Endothelial cell of umbilical vein (primary cell): ENCODE results near the gene FOXB1. TPM values are rescaled to one million over a fixed set of nuclear protein-coding genes. Genes with fewer than 3 reads are reported as not detected.

Source experiments
- BruUV-seq: library from RNA; stranded (reverse); fragments of 400-500 nt; replicated peaks from 2 replicates; lab custom pipeline; 2021; lab: Mats Ljungman, UMichigan
- CTCF ChIA-PET: fragments of 300-600, 350-600 bp; sonication (Branson Sonifier 250); formaldehyde crosslinking; loops from one replicate; lab custom pipeline; 2021; ENCODE audit warnings: antibody characterized with exemption, inconsistent platforms; lab: Charles Lee
- POLR2A ChIA-PET: fragments of 300-600, 350-600 bp; sonication (Branson Sonifier 250); formaldehyde crosslinking; loops from one replicate; lab custom pipeline; 2021; ENCODE audit warnings: antibody characterized with exemption, inconsistent platforms; lab: Charles Lee
- DNase-seq: peaks from one replicate; pipeline ENCODE4 v3.0.0-alpha.2; 2011; ENCODE audit warnings: low read depth, low spot score
- FAIRE-seq: peaks from 2 replicates; lab custom pipeline; 2011; peaks lifted over from hg19 to GRCh38; lab: Jason Lieb, UNC
- H2AFZ ChIP-seq: 2 replicates; pipeline ENCODE4 v1.6.0; 2012; ENCODE audit warnings: low read depth, low read length, control low read depth, inconsistent platforms
- H3K27ac ChIP-seq: 2 replicates; pipeline ENCODE4 v1.5.1; 2011; ENCODE audit warnings: low read depth, mild to moderate bottlenecking, control low read depth, low read length, moderate library complexity; ENCODE audit not compliant: insufficient read depth
- H3K27me3 ChIP-seq, 2 experiments: 2 replicates each; pipeline versions ENCODE4 v1.6.0 to v1.6.1; 2011; ENCODE audit warnings: low read length in 2 of 2, mixed read lengths in 1 of 2; ENCODE audit not compliant: control insufficient read depth in 2 of 2, insufficient read depth in 2 of 2
- H3K36me3 ChIP-seq, 2 experiments: 2 replicates in 1 of 2; 3 replicates in 1 of 2; pipeline ENCODE4 v1.5.1; 2011; ENCODE audit warnings: low read length in 2 of 2, mild to moderate bottlenecking in 1 of 2, moderate library complexity in 1 of 2; ENCODE audit not compliant: control insufficient read depth in 2 of 2, insufficient read depth in 2 of 2; ENCODE audit errors: extremely low read depth in 1 of 2
- H3K4me1 ChIP-seq: 3 replicates; pipeline ENCODE4 v1.5.1; 2011; ENCODE audit warnings: mild to moderate bottlenecking, low read length; ENCODE audit not compliant: control insufficient read depth, insufficient read depth; ENCODE audit errors: extremely low read depth
- H3K4me2 ChIP-seq: 2 replicates; pipeline ENCODE4 v1.6.1; 2011; ENCODE audit warnings: low read length, control low read depth, mixed read lengths; ENCODE audit not compliant: insufficient read depth
- H3K4me3 ChIP-seq, 3 experiments: fragments of 200-600 bp in 1 of 3; sonication (generic), shearing (Covaris generic) in 1 of 3; replicated peaks in 1 of 3; 2 replicates each; pipeline ENCODE4 v1.5.1; 2011 to 2016; ENCODE audit warnings: control low read depth in 3 of 3, low read length in 3 of 3, mild to moderate bottlenecking in 2 of 3, inconsistent platforms in 1 of 3, low read depth in 1 of 3, moderate library complexity in 1 of 3; ENCODE audit not compliant: insufficient read depth in 1 of 3
- H3K79me2 ChIP-seq: 2 replicates; pipeline ENCODE4 v1.6.0; 2012; ENCODE audit warnings: low read length, inconsistent platforms; ENCODE audit not compliant: control insufficient read depth, insufficient read depth
- H3K9ac ChIP-seq: replicated peaks from 2 replicates; pipeline ENCODE3; 2011; ENCODE audit warnings: low read length, control low read depth; ENCODE audit not compliant: insufficient read depth; ENCODE audit errors: extremely low read depth
- H3K9me1 ChIP-seq: replicated peaks from 3 replicates; pipeline ENCODE4 v1.6.0; 2011; ENCODE audit warnings: mild to moderate bottlenecking, low read length; ENCODE audit not compliant: control insufficient read depth, insufficient read depth; ENCODE audit errors: extremely low read depth
- H3K9me3 ChIP-seq: replicated peaks from 2 replicates; pipeline ENCODE4 v1.5.1; 2012; ENCODE audit warnings: low read length, inconsistent platforms; ENCODE audit not compliant: control insufficient read depth, insufficient read depth
- H4K20me1 ChIP-seq: replicated peaks from 2 replicates; pipeline ENCODE3; 2011; ENCODE audit warnings: mild to moderate bottlenecking, low read length; ENCODE audit not compliant: control insufficient read depth, insufficient read depth; ENCODE audit errors: extremely low read depth
- CTCF ChIP-seq, 2 donors: IDR thresholded peaks; 1 replicate in 1 of 2; 2 replicates in 1 of 2; pipeline ENCODE4 v1.5.1; 2011; ENCODE audit warnings: low read length in 2 of 2, mild to moderate bottlenecking in 2 of 2, moderate library complexity in 2 of 2, control low read depth in 1 of 2, inconsistent platforms in 1 of 2, low read depth in 1 of 2; ENCODE audit not compliant: insufficient read depth in 1 of 2; ENCODE audit errors: extremely low read depth in 1 of 2
- EZH2 ChIP-seq: IDR thresholded peaks from 2 replicates; pipeline ENCODE4 v1.6.1; 2012; ENCODE audit warnings: borderline replicate concordance, low read depth, mild to moderate bottlenecking, moderate library complexity, low read length, inconsistent platforms; ENCODE audit not compliant: severe bottlenecking
- FOS ChIP-seq: IDR thresholded peaks from 2 replicates; pipeline ENCODE4 v1.6.1; 2011; ENCODE audit warnings: mild to moderate bottlenecking, low read length, moderate library complexity, borderline replicate concordance; ENCODE audit not compliant: insufficient read depth
- GATA2 ChIP-seq: IDR thresholded peaks from 2 replicates; pipeline ENCODE4 v1.7.0; 2011; ENCODE audit warnings: low read depth, mild to moderate bottlenecking, moderate library complexity, mixed read lengths, low read length; ENCODE audit not compliant: insufficient read length, insufficient read depth
- JUN ChIP-seq: IDR thresholded peaks from 2 replicates; pipeline ENCODE4 v1.6.1; 2011; ENCODE audit warnings: borderline replicate concordance, low read depth; ENCODE audit not compliant: insufficient read length, insufficient read depth
- MAX ChIP-seq: IDR thresholded peaks from 2 replicates; pipeline ENCODE4 v1.6.1; 2011; ENCODE audit not compliant: insufficient read depth, insufficient read length
- MYC ChIP-seq: IDR thresholded peaks from one replicate; pipeline ENCODE4 v1.6.1; 2011; ENCODE audit warnings: mild to moderate bottlenecking, low read depth, low read length
- POLR2A ChIP-seq: IDR thresholded peaks from 2 replicates; pipeline ENCODE4 v1.6.1; 2012; ENCODE audit warnings: low read depth, mild to moderate bottlenecking, control low read depth, low read length
- POLR2AphosphoS5 ChIP-seq: IDR thresholded peaks from 2 replicates; pipeline ENCODE4 v1.6.1; 2012; ENCODE audit warnings: low read depth, mild to moderate bottlenecking, control low read depth, low read length, moderate library complexity; ENCODE audit not compliant: insufficient read depth
- dilution Hi-C: fragments of 300-500 bp; cut with MboI; formaldehyde crosslinking; loops from one replicate; pipeline ENCODE4 v1.15.0; 2019; ENCODE audit warnings: low sequenced_read_pairs; ENCODE audit not compliant: extremely low pct_ligation_motif_present
- intact Hi-C: fragments of 100-400 bp; cut with micrococcal nuclease; formaldehyde crosslinking; loops from one replicate; pipeline ENCODE4 v1.10.0; 2022
- polyA plus RNA-seq, 4 experiments: library from polyadenylated mRNA; depleted of rRNA in 3 of 4; stranded (reverse) in 3 of 4; unstranded in 1 of 4; fragments of >200 nt; gene quantifications; 2 replicates each; pipeline versions ENCODE4 v1.2.1 to v1.2.3, GENCODE V29; 2011 to 2012; ENCODE audit warnings: missing spikeins in 1 of 4
- total RNA-seq: library from RNA; stranded (reverse); gene quantifications from 2 replicates; pipeline ENCODE4 v1.2.3, GENCODE V29; 2021

The FOXB1 gene
- total and polyA plus RNA-seq, 2 donors (not counting 3 experiments of a cell fraction or from before 2014, with no cell fraction given), result not detected

GRCh38 chr15:60020736-60021135 is 16.6 kb downstream of the FOXB1 start:
- Histone ChIP-seq H3K4me1 (no peaks in the 10 kb centered on the region), H3K9me3 (no peaks in the 10 kb centered on the region), H3K9ac (no peak overlapping the region), H3K4me2 (no peak overlapping the region), H3K27me3 (peaks cover 5 to 11% of the 10 kb centered on the region in 2 experiments), H4K20me1 (no peaks in the 10 kb centered on the region), H3K36me3 (no peaks in the 10 kb centered on the region), H2AFZ (no peak overlapping the region), H3K9me1 (no peaks in the 10 kb centered on the region), H3K27ac (no peak overlapping the region), H3K4me3 (no peak overlapping the region), H3K79me2 (no peaks in the 10 kb centered on the region)
- no TSS peak for BruUV-seq
- DNase-seq (no peak), FAIRE-seq (no peak)
- intact Hi-C loops, result no loop called here
- TF ChIP-seq POLR2AphosphoS5 (no peak), MAX (no peak), CTCF (IDR thresholded peaks at IDR 0.05; ENCODE audit: extremely low read depth in 1 of 2, insufficient read depth in 1 of 2, low read depth in 1 of 2, low read length in 2 of 2) (no peak), JUN (no peak), GATA2 (no peak), FOS (no peak), EZH2 (no peak), MYC (no peak), POLR2A (no peak)
- ChIA-PET CTCF (interaction anchor here (0.8 kb wide), 1 partner anchor 12 kb away, joined by 4 read pairs; no protein-coding TSS in a partner anchor), POLR2A (no interaction called here)
- dilution Hi-C loops, result no loop called here
